A673 (cell line): ENCODE measurements around the gene LSM3. TPM values are rescaled to one million over a fixed set of nuclear protein-coding genes. Genes with fewer than 3 reads are reported as not detected.

Experiments
- BruUV-seq: library from RNA; stranded (reverse); fragments of 400-500 nt; replicated peaks from 2 replicates; lab custom pipeline; 2021; lab: Mats Ljungman, UMichigan
- CTCF ChIA-PET: fragments of 300-600 bp; sonication (Branson Sonifier 250); formaldehyde crosslinking; loops from one replicate; lab custom pipeline; 2022; ENCODE audit warnings: antibody characterized with exemption; lab: Charles Lee
- POLR2A ChIA-PET: fragments of 300-600 bp; sonication (Branson Sonifier 250); formaldehyde crosslinking; loops from one replicate; lab custom pipeline; 2022; ENCODE audit warnings: antibody characterized with exemption; ENCODE audit not compliant: low non-redundant PET; lab: Charles Lee
- DNase-seq: peaks from one replicate; pipeline ENCODE4 v3.0.0-alpha.2; 2015; ENCODE audit warnings: low spot score
- H3K27ac ChIP-seq: fragments of 200-600 bp; sonication (generic); 2 replicates; pipeline ENCODE4 v1.5.1; 2016; ENCODE audit warnings: mixed run types, low read depth, mild to moderate bottlenecking, mixed read lengths, antibody characterized with exemption, low read length; ENCODE audit not compliant: poor library complexity, severe bottlenecking
- H3K27me3 ChIP-seq: fragments of 200-600 bp; sonication (generic); replicated peaks from 2 replicates; pipeline ENCODE4 v1.6.1; 2017; ENCODE audit warnings: mixed run types, low read depth, mild to moderate bottlenecking, mixed read lengths, antibody characterized with exemption, low read length; ENCODE audit not compliant: insufficient read depth, poor library complexity
- H3K36me3 ChIP-seq: fragments of 200-600 bp; sonication (generic); 2 replicates; pipeline ENCODE4 v1.6.1; 2016; ENCODE audit warnings: mixed run types, mild to moderate bottlenecking, mixed read lengths, antibody characterized with exemption, low read length; ENCODE audit not compliant: insufficient read depth, poor library complexity, severe bottlenecking
- H3K4me1 ChIP-seq: fragments of 200-600 bp; sonication (generic); 2 replicates; pipeline ENCODE4 v1.6.1; 2017; ENCODE audit warnings: mixed run types, mild to moderate bottlenecking, mixed read lengths, antibody characterized with exemption, low read length; ENCODE audit not compliant: insufficient read depth, poor library complexity, severe bottlenecking
- H3K4me3 ChIP-seq: fragments of 200-600 bp; sonication (generic); 2 replicates; pipeline ENCODE4 v1.5.1; 2016; ENCODE audit warnings: low read depth, mixed run types, mild to moderate bottlenecking, mixed read lengths, low read length; ENCODE audit not compliant: poor library complexity, severe bottlenecking
- H3K9me3 ChIP-seq: fragments of 200-600 bp; sonication (generic); 2 replicates; pipeline ENCODE4 v1.6.1; 2016; ENCODE audit warnings: mixed run types, low read depth, mild to moderate bottlenecking, mixed read lengths, antibody characterized with exemption, low read length; ENCODE audit not compliant: poor library complexity, severe bottlenecking
- CTCF ChIP-seq: fragments of 300-800, 200-600 bp; sonication (generic); conservative IDR thresholded peaks from 2 replicates; pipeline ENCODE4 v1.5.1; 2017; ENCODE audit warnings: low read depth, mild to moderate bottlenecking, antibody characterized with exemption, low read length, moderate library complexity, mixed read lengths
- EZH2 ChIP-seq: fragments of 200-600 bp; sonication (generic); IDR thresholded peaks from 2 replicates; pipeline ENCODE4 v1.6.1; 2017; ENCODE audit warnings: borderline replicate concordance, low read depth, mild to moderate bottlenecking, mixed read lengths, antibody characterized with exemption, low read length; ENCODE audit not compliant: poor library complexity, severe bottlenecking
- intact Hi-C: fragments of 100-400 bp; cut with micrococcal nuclease; formaldehyde crosslinking; loops from one replicate; pipeline ENCODE4 v1.10.0; 2022; ENCODE audit not compliant: unreplicated experiment
- total RNA-seq: library from RNA; stranded (reverse); gene quantifications from 2 replicates; pipeline ENCODE4 v1.2.3, GENCODE V29; 2021

LSM3 gene
- total RNA-seq, 1 experiment from 2014 or later: 29.4 TPM

DNA sequence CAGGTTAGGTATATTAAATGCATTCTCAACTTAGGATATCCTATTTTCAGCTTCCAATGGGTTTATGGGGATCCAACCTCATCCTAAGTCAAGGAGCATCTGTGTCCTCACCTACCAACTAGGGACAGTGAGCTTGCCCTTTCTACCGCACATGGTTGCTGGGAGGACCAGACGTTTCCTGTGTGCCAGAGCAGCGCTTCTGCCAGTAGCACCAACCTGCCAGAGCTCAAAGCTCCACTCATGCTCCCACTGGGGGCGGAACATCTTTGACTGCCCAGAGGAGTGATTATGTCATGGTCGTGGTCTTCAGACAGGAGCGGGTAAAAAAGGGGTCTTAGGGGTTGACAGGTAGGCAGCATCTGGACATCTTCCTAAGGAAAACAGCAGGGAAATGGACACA, 25.0 kb upstream of the LSM3 start:
- ChIA-PET POLR2A (no interaction called here), CTCF (no interaction called here)
- BruUV-seq: no TSS peak
- no peaks in the 10 kb centered on the region for H3K9me3 ChIP-seq
- DNase-seq: no peak
- H3K27me3 ChIP-seq: no peaks in the 10 kb centered on the region
- peaks cover 25% of the 10 kb centered on the region for H3K36me3 ChIP-seq
- intact Hi-C loops: no loop called here
- no peak overlapping the region for H3K27ac ChIP-seq
- H3K4me3 ChIP-seq: no peak overlapping the region
- no peaks in the 10 kb centered on the region for H3K4me1 ChIP-seq
- TF ChIP-seq CTCF: no peak
- no peak for TF ChIP-seq EZH2

DNA sequence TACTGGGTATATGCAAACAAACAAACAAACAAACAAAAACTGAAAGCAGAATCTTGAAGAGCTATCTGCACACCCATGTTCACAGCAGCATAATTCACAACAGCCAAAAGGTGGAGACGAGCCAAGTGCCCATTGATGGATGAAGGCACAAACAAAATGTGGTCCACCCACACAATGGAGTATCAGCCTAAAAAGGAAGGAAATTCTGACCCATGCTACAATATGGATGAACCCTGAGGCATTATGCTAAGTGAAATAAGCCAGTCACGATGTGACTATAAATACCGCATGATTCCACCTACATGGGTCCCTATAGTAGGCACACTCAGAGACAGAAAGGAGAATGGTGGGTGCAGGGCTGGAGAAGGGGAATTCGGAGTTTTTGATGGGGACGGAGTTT, 24.3 kb upstream of the LSM3 start:
- Histone ChIP-seq H3K36me3 (peaks cover 31% of the 10 kb centered on the region), H3K9me3 (no peaks in the 10 kb centered on the region), H3K27me3 (no peaks in the 10 kb centered on the region), H3K4me3 (no peak overlapping the region), H3K4me1 (no peaks in the 10 kb centered on the region), H3K27ac (no peak overlapping the region)
- no TSS peak for BruUV-seq
- ChIA-PET POLR2A (no interaction called here), CTCF (no interaction called here)
- no peak for DNase-seq
- intact Hi-C loops: no loop called here
- TF ChIP-seq EZH2: no peak
- TF ChIP-seq CTCF: no peak

GRCh38 chr3:14154895-14155440, 23.6 kb upstream of the LSM3 start:
- Histone ChIP-seq H3K27ac (no peak overlapping the region), H3K4me3 (no peak overlapping the region), H3K27me3 (no peaks in the 10 kb centered on the region), H3K4me1 (no peaks in the 10 kb centered on the region), H3K36me3 (peaks cover 38% of the 10 kb centered on the region), H3K9me3 (no peaks in the 10 kb centered on the region)
- intact Hi-C loops: no loop called here
- CTCF ChIA-PET: no interaction called here
- DNase-seq: no peak
- TF ChIP-seq EZH2 (no peak), CTCF (no peak)
- no TSS peak for BruUV-seq
- POLR2A ChIA-PET: no interaction called here
